Measurements from ENCODE around the gene CEP250.

- TF ChIP-seq CTCF (optimal IDR thresholded peaks at IDR 0.05 in 1 of 3, IDR thresholded peaks at IDR 0.05 in 1 of 3, conservative IDR thresholded peaks at IDR 0.05 in 1 of 3; ENCODE audit: extremely low read depth in 1 of 3, insufficient read depth in 2 of 3, low read length in 3 of 3) (no peak), EZH2 (IDR thresholded peaks at IDR 0.05; ENCODE audit: low read length) (no peak)
These were observed 47.1 kb upstream of the CEP250 start for GRCh38 chr20:35408270-35408669.
